Epithelial cell of proximal tubule (primary cell): ENCODE data around the gene NUDT2. TPM values are rescaled to one million over a fixed set of nuclear protein-coding genes. Genes with fewer than 3 reads are reported as not detected.

Experiments used
- DNase-seq: peaks from one replicate; pipeline ENCODE4 v3.0.0-alpha.2; 2011; ENCODE audit warnings: low read depth
- H3K4me3 ChIP-seq: 2 replicates; pipeline ENCODE4 v1.5.1; 2011; ENCODE audit warnings: low read depth, mild to moderate bottlenecking, low read length
- total RNA-seq: library from RNA; depleted of rRNA; stranded (reverse); fragments of >200 nt; gene quantifications from 2 replicates; pipeline ENCODE4 v1.2.3, GENCODE V29; 2015
- TF ChIP-seq, protein P1 (sequence below): conservative IDR thresholded peaks from 2 replicates; pipeline ENCODE4 v1.5.1; 2012; ENCODE audit warnings: low read depth, mild to moderate bottlenecking, low read length

Gene NUDT2
- total RNA-seq, 1 donor from 2014 or later: 16.3 TPM

DNA sequence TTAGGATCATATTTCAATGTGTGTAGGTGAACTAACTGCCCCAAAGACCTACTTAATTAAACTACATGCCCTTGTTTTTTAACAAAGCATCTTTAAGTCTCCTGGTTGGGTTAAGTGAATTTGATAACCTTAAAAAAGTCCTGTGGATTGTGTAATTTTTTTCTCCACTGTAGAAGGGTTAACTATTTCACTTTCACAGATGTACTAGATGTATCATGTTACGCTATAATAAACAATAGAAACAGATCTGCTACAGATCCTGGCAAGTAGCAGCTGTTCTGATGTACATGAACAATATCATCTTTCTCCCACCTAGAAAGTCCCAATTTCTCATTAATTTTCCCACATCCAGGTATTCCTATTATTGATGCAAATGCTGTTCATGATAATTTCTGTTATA, 19.2 kb upstream of the NUDT2 start:
- TF ChIP-seq, protein P1, sequence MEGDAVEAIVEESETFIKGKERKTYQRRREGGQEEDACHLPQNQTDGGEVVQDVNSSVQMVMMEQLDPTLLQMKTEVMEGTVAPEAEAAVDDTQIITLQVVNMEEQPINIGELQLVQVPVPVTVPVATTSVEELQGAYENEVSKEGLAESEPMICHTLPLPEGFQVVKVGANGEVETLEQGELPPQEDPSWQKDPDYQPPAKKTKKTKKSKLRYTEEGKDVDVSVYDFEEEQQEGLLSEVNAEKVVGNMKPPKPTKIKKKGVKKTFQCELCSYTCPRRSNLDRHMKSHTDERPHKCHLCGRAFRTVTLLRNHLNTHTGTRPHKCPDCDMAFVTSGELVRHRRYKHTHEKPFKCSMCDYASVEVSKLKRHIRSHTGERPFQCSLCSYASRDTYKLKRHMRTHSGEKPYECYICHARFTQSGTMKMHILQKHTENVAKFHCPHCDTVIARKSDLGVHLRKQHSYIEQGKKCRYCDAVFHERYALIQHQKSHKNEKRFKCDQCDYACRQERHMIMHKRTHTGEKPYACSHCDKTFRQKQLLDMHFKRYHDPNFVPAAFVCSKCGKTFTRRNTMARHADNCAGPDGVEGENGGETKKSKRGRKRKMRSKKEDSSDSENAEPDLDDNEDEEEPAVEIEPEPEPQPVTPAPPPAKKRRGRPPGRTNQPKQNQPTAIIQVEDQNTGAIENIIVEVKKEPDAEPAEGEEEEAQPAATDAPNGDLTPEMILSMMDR: no peak
- H3K4me3 ChIP-seq: no peak overlapping the region
- DNase-seq: no peak

DNA sequence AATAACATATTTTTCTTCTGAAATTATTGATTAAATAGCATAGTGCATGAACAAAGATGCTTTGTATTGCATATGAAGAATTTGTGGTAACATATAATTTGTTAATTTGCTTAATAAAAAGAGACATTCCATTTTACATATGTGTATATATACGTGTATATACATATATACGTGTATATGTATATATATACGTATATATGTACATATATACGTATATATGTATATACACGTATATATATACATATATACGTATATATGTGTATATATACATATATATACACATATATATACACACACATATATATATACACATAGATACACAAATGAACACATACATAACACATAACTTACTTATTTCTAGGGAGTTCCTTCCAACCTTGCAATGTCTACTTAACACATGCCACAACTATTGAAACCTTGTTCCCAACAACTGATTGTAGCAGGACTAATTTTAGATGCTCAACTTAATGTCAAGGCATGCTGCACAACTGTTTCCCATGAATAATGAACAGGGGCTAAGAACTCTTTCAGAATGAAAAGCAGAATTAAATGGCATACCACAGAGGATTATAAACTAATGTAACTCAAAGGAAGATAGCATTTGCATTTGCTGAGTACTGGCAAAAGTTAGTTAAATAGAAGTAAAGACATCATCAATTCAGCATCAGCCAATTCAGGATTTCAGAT, 17.7 kb upstream of the NUDT2 start:
- TF ChIP-seq, protein P1: no peak
- no peak overlapping the region for H3K4me3 ChIP-seq
- DNase-seq: no peak

DNA sequence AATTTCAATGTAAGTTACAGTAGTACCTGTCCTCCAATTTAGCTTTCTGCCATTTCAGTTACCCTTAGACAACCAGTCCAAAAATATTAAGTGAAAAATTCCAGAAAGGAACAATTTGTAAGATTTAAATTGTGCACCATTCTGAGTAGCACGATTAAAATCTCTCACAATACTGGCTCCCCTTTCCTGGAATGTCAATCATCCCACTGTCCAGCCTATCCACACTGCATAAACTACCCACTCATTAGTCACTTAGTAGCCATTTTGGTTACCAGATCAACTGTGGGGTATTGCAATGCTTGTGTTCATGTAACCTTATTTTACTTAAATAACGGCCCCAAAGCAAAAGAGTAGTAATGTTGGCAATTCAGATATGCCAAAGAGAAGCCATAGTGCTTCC, 11.9 kb upstream of the NUDT2 start:
- TF ChIP-seq, protein P1: no peak
- DNase-seq: no peak
- H3K4me3 ChIP-seq: no peak overlapping the region

DNA sequence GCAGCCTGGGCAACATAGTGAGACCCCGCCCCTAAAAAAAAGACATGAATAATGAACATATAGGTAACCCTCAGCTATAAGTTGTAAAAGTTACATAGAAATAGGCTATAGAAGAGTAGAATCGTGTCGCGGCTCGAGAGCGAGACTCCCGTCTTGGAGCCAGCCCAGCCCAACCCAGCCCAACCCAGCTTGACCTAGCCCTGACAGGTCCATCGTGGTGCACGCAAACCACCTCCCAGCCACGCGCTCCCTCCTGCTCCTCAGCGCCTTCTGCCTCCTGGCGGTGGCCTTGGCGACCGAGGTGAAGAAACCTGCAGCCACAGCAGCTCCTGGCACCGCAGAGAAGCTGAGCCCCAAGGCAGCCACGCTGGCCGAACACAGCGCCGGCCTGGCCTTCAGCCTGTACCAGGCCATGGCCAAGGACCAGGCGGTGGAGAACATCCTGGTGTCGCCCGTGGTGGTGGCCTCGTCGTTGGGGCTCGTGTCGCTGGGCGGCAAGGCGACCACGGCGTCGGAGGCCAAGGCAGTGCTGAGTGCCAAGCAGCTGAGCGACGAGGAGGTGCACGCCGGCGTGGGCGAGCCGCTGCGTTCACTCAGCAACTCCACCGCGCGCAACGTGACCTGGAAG, 11.1 kb upstream of the NUDT2 start:
- TF ChIP-seq, protein P1: no peak
- DNase-seq: no peak
- no peak overlapping the region for H3K4me3 ChIP-seq

DNA sequence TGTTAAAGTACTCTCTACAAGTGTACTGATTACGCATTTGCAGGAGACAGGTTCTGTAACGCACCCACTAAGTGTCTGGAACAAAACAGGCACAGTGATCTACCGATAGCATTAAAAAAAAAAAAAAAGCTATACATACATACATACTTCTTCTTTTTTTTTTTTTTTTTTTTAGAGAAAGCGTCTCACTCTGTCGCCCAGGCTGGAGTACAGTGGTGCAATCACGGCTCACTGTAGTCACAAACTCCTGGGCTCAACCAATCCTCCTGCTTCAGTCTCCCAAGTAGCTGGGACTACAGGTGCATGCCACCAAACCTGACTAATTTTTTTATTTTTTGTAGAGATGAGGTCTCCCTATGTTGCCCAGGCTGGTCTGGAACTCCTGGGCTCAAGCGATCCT, 7.9 kb upstream of the NUDT2 start:
- no peak for DNase-seq
- no peak overlapping the region for H3K4me3 ChIP-seq
- TF ChIP-seq, protein P1: no peak

DNA sequence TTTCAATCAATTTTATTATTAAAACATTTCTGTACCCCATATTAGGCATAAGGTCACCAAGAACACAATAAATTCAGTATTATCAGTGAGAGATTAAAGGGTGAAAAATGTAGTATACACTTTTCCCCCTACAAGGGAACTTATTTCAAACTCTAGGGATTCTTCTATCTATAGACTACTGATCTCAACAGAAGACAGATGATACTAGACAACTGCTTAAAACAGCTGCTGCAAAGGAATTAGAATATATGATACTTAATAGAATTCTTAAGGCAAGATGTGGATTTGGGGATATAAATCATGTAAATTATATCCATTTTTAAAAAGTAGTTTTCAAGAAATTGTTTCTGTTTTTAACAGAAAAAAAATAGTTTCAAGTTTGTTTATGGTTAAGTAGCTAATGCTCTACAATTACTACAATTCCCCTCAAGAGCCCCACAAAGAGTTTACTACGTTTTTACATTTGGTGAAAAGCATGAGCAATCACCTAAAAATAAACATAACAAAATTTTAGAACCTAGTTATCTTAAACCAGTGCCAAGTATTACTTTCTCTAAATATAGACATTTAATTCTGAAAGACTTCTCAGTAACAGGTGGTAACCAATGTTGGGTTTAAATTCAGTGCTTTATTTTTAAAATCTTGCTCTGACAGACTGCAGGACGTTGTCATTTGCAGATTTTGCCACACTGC, 6.3 kb upstream of the NUDT2 start:
- TF ChIP-seq, protein P1: no peak
- no peak overlapping the region for H3K4me3 ChIP-seq
- DNase-seq: no peak
